GF-D8 (cell line): ENCODE data around the gene CCDC102A.
"Not testable (repeated sequence)": the region's sequence is repeated elsewhere in the genome, so short reads cannot be mapped to it uniquely, and the experiment has no call there.

Experiments used
- DNase-seq: peaks from one replicate; lab custom pipeline; 2025; lab: John Stamatoyannopoulos, UW

The CCDC102A gene

GRCh38 chr16:57500578-57501111 is 35.7 kb downstream of the CCDC102A start:
- no peak for DNase-seq

DNA sequence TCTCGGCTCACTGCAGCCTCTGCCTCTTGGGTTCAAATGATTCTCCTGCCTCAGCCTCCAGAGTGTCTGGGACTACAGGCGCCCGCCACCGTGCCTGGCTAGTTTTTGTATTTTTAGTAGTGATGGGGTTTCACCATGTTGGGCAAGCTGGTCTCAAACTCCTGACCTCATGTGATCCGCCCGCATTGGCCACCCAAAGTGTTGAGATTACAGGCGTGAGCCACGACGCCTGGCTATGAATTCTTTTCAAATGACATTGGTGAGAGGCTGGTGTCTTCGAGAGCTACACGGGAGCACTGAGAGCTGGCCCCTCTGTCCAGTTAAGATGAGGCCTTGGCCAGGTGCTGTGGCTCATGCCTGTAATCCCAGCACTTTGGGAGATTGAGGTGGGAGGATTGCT is 36.4 kb downstream of the CCDC102A start:
- DNase-seq: not testable (repeated sequence)

- no peak for DNase-seq
Observed at GRCh38 chr16:57498031-57498430, 38.3 kb downstream of the CCDC102A start.

GRCh38 chr16:57497121-57497520 is 39.2 kb downstream of the CCDC102A start:
- no peak for DNase-seq

DNA sequence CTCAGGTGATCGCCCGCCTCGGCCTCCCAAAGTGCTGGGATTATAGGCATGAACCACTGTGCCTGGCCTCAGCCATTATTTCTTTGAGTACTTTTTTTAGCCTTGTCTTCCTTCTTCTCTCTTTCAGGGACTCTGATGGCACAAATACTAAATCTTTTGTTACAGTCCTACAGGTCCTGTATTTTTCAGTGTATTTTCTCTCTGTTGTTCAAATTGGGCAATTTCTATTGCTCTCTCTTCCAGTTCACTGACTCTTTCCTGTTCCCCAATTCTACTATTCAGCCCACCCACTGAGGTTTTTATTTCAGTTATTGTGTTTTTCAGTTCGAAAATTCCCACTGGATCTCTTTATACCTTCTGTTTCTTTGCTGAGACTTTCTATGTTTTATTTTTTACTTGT is 42.6 kb downstream of the CCDC102A start:
- DNase-seq: no peak

GRCh38 chr16:57489229-57489628 is 47.1 kb downstream of the CCDC102A start:
- no peak for DNase-seq

GRCh38 chr16:57486858-57487834 is 49.2 kb downstream of the CCDC102A start:
- DNase-seq: no peak

- no peak for DNase-seq
Observed at GRCh38 chr16:57485916-57486857, 50.2 kb downstream of the CCDC102A start, which contains the start of gene DOK4. Gene DOK4 (minus strand): TSS chr16:57486493. CDS start chr16:57479507, 6,986 bp downstream.

DNA sequence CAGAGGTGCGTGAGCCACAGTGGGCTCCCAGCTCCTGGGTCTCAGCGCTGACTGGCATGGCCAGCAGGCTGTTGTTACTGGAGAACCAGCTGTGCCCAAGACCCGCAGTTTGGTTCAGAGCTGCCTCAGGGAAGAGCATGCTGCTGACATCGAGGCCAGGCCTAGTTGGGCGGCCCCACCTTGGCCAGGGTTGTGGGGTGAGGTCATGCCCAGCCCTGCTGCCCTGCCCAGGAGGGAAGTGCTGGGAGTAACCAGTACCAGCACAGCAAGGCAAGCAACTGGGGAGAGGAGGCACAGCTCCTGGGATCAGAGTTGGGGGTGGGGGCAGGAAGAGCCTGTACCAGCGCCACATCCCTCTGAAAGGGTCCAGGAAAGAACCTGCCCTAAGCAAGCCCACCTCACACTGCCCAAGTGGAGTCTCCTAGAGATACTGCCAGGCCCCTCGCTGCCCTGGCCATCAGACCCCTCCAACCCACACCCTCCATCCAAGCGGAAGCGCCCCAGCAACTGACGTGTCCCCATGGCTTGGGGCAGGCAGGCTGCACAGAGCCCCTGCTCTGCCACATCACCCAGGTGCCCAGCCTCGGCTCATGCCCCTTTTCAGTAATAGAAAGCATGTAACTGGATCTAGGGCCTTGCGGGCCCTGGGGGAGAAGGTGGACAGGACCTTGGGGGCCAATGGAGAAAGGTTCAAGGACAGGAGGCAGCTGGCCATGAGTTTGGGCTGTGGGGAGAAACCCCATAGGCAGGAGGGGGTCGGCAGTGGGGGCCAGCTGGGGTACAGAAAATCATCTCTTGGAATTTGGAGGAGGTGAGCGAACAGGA is 51.1 kb downstream of the CCDC102A start:
- DNase-seq: no peak

- DNase-seq: no peak
Observed at GRCh38 chr16:57484515-57485005, 51.8 kb downstream of the CCDC102A start.

DNA sequence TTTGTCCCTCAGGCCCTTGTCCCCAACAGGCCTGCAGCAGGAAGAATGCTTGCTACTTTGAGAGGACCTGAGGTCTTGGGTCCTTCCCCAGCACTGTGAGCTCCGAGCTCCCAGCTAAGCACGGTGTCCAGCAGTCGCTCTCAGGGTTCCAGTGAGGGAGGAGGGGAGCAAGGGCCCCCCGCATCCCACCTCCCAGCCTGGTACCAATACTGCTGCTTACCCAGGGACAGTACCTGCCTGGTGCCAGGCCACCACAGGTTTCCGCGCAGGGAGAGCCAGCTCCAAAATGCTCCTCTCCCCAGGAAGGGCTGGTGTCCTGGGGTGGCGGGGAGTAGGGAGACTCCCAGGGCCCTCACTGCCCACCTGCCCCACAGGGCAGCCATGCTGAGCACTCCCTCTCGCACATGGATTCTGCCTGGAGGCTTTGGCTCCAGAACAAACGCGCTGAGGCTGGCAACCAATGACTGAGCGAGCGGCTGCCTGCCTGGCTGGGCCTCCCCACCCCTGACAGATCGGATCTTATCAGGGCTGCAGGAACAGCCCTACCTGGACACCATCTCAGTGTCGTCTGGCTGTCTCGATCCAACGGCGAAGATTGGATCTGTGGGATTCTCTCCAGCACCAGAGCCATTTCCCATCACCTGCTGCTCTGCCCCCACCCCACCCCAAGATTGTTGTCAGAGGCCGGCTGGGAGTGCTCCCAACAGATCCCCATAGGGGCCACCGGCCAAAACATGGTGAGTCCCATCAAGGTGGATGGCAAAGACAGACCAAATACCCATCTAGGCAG is 52.5 kb downstream of the CCDC102A start:
- DNase-seq: no peak

DNA sequence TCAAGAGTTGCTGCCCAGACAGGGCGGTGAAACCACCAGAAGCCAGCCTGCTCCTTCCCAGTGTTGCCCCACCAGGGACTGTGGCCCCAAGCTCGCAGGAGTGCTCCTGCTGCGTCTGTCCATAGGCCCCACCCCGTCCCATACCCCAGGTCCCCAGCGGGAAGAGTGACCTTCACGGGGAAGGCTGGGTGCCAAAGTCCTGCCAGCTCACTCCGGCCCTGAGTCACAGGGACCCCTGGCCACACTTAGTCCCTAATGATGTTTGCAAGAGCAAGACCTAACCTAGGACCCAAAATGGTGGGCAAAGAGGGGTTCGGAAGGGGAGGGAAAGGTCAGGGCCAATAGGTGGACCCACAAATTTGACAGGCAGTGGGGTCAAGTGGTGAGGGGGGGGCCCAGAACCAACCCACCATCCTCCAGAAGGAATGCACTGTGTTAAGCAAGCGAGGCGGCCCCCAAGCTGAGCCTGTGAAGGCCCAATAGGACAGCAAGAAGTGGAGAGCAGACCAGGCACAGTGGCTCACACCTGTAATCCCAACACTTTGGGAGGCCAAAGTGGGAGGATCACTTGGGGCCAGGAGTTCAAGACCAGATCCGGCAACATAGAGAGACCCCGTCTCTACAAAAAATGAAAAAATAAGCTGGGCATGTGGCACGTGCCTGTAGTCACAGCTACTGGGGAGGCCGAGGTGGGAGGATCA is 53.4 kb downstream of the CCDC102A start:
- DNase-seq: no peak

- DNase-seq: no peak
Observed at GRCh38 chr16:57481421-57481820, 55.0 kb downstream of the CCDC102A start.

DNA sequence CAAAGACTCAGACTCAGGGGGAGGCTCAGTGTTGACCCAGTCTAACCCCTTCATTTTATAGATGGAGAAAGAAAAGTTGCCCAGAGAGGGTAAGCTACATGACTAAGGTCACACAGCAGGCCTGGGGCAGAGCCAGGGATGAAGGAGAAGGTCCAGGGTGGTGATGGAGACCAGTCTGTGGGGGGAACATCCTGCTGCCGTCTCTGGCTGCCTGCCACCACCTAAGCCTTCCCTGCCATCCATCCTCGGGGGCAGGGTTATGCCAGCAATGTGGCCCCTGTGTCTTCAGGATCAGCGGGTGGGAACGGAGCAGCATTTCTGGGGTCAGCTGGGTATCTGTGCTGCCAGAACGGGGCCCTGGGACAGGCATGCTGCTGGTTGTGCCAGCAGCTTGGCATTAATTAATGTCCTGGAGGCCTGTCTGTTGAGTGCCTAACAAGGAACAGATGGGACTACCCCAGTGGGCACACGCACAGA is 55.6 kb downstream of the CCDC102A start:
- DNase-seq: no peak

DNA sequence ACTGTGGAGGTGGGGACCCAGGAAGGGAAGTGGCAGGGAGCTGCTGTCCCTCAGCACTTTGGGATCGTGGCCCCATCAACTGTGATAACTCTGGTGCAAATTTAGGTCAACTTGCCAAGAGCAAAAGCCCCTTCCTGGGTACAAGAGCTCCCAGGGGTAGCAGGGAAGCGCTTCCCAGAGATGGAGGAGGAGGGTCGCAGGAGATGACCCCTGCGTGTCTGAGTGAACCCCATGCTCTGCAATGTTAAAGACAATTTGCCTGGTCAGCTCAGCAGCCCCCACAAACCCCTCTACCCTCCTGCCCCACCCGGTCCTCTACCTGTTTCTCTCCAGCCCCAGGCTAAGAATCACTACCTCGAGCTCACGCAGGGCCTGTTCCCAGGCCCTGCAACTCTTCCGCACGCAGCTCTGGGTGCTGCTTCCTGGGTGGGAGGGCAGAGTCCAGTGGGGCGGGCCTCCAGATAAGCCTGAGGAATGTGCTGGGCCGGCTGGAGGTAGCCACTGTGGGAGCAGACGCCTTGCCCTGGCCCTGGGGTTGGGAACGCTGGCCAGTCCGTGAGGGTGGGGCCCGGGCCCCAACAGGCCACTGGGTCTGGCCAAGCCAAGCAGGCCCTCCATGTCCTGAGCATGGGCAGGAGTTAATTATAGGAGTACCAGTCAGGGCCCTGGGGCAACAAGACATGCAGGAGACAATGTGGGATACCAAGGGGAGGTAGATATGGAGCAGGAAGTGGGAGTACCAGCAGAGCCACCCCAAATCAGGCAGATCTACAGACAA is 56.2 kb downstream of the CCDC102A start:
- no peak for DNase-seq

- no peak for DNase-seq
Observed at GRCh38 chr16:57479205-57479975, 57.0 kb downstream of the CCDC102A start.

DNA sequence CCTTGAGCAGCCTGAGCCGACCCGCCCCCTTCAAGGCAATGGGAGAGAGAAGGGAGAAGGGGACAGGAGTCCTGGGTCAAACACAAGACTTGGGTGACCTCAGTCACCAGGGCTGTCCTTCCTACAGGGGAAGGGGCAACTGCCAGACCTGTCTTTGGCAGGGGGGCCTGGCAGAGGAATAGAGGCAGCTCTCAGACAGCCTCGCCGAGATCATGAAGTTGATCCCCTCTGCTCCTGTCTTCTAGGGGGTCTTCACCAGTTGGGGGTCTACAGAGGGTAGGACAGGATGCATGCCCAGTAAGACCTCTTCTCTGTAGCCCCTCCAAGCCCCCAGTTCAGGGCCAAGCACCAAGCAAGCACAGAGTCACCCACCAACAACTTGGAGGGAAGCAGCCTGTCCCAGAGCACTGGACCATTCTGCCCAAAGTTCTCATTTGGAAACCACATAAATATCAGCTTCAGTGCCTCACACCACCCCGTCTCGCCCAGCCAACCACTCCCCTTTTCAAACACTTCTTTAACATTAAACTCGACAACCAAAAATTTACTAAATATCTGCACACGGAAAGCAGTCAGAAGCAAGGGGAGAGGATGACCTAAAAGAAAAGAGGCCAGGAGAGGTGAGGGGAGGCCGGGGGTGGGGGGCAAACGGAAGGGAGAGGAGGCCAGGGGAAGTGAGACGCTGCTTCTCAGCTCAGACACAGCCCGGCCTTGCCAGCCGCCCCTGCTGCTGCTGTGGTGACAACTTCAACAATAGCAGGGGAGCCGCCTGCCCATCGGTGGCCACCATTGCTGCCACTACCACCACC is 57.8 kb downstream of the CCDC102A start:
- no peak for DNase-seq
